ENCODE data around the gene LMNTD2.

LMNTD2 gene

DNA sequence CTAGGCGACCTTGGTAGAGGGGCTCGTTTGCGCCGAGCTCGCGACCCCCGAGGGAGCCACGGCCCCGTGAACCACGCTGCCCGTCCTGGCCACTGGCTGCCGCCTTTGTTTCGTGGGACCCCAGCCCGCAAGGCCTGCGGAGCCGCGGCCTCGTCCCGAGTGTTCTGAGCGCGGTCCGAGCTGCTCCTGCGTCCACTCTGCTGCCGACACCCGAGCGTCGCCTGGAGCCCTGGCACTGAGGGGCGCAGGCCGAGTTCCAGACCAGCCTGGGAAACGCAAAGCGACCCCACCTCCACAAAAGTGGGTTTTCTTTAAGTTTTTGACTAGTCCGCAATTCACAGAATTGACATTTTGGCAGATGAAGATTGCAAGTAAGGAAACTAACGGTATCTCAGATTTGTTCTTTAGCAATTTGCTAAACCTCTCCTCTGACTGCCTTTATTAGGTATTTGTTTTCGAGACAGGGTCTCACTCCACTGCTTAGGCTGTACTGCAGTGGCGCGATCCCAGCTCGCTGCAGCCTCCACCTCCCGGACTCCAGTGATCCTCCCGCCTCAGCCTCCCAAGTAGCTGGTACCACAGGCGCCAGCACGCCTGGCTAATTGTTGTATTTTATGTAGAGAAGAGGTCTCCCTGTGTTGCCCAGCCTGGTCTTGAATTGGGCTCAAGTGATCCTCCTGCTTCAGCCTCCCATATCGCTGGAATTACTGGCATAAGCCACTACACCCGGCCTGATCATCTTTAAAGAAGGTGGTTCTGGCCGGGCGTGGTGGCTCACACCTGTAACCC is 52.6 kb downstream of the LMNTD2 start:
- peaks cover 26% of the 10 kb centered on the region for H3K4me1 ChIP-seq (ENCODE audit: insufficient read depth, low read length)
- no peaks in the 10 kb centered on the region for H3K27me3 ChIP-seq (ENCODE audit: control insufficient read depth in 1 of 2, insufficient read depth in 2 of 2, low read length in 2 of 2)
- peak overlapping the region; percentile 49 for H3K9ac ChIP-seq (ENCODE audit: low read length)
- no peaks in the 10 kb centered on the region for H3K36me3 ChIP-seq (ENCODE audit: insufficient read depth, low read length)
- H3K4me3 ChIP-seq (ENCODE audit: low read depth in 1 of 2, low read length in 2 of 2), result peak overlapping the region; percentile 25 to 53
- peak overlapping the region; percentile 76 for H3K27ac ChIP-seq (ENCODE audit: low read depth, low read length)
- no peaks in the 10 kb centered on the region for H3K9me3 ChIP-seq (ENCODE audit: low read length)

DNA sequence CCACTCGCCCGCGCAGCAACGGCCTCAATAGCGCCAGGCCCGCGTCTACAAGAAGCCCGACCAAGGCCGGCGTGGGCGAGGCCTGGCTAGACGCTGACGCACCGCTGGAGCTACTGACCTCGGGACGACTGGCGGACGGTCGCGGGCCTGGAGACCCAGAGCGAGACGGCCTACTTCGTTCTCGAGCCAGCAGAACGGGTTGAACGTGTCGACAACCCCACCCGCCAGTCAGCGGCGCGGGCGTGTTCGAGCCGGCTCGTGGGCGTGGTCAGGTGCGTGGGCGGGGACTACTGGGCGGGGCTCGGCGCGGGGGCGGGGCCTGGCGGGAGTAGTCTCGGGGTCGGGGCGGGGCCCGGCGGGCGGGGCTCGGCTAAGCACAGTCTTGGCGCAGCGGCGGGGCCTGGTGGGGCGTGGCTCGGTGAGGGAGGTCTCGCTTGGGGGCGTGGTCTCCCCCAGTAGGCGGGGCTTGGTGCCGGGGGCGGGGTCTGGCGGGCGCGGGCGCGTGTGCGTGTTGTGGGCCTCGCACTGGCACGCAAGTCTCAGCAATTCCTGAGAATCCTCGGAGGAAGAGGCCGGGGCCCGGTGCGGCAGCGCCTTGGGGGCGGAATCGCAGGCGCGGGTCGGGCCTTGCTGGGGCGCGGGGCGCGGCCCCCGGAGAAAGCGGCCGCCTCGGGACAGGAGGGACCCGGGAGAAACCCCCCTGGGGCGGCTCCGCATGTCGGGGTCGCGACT is 53.4 kb downstream of the LMNTD2 start, which contains the start of gene RNH1:
Gene RNH1 (minus strand): TSS at position 248 of the 732 bp plus-strand sequence. CDS start 5,080 bp downstream, outside the sequence.
- H3K27me3 ChIP-seq (ENCODE audit: control insufficient read depth in 1 of 2, insufficient read depth in 2 of 2, low read length in 2 of 2), result no peaks in the 10 kb centered on the region

DNA sequence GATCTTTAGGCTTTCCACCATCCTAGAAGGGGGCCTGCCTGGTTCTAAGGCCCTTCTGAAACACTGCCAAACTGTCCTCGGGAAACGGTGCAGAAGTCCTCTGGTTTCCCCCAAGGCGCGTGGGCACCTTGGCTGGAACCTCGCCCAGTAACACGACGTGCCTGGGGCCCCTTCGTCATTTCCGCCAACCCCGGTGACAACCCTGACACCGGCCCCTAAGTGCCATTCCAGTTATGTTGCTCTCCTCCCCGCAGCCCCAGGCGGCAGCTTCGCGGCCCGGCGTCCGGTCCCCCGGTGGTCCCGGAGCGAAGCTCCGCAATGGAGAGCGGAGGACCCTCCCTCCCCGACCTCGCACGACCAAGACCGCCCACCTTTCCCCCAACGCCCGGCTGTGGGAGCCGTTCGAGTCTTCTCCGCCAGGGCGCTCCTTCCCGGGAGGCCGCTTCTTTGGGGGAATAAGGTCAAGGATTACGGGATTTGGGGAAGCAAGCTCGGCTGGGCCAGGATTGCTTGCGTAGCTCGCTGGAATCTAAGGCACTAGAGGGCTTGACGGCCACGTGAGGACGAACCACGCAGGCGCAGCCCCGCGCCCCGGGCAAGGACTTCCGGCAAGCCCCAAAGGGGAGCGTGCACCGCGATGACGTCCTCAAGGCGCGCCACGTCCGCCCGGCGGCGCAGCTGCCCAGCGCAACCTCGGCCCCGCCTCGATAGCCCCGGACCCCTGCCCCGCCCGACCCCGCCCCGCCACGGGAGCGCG is 54.1 kb downstream of the LMNTD2 start:
- H3K9me3 ChIP-seq (ENCODE audit: low read length), result no peaks in the 10 kb centered on the region
- peak overlapping the region; percentile 100 for H3K27ac ChIP-seq (ENCODE audit: low read depth, low read length)
- H3K4me3 ChIP-seq (ENCODE audit: low read depth in 1 of 2, low read length in 2 of 2), result peak overlapping the region; percentile 86 to 96
- peak overlapping the region; percentile 84 for H3K9ac ChIP-seq (ENCODE audit: low read length)
- peaks cover 26% of the 10 kb centered on the region for H3K4me1 ChIP-seq (ENCODE audit: insufficient read depth, low read length)
- H3K36me3 ChIP-seq (ENCODE audit: insufficient read depth, low read length), result peaks cover 1% of the 10 kb centered on the region
- no peaks in the 10 kb centered on the region for H3K27me3 ChIP-seq (ENCODE audit: control insufficient read depth in 1 of 2, insufficient read depth in 2 of 2, low read length in 2 of 2)

More for the DNA sequence above, 53.4 kb downstream of the LMNTD2 start, which contains the start of gene RNH1:
- Histone ChIP-seq H3K4me3 (ENCODE audit: low read depth in 1 of 2, low read length in 2 of 2) (peak within 1 kb of the TSS; percentile 86 to 96), H3K27ac (ENCODE audit: low read depth, low read length) (peak within 1 kb of the TSS; percentile 100), H3K9me3 (ENCODE audit: low read length) (no peaks in the 10 kb centered on the region), H3K4me1 (ENCODE audit: insufficient read depth, low read length) (peaks cover 26% of the 10 kb centered on the region), H3K36me3 (ENCODE audit: insufficient read depth, low read length) (no peaks in the 10 kb centered on the region), H3K9ac (ENCODE audit: low read length) (peak within 1 kb of the TSS; percentile 84)

DNA sequence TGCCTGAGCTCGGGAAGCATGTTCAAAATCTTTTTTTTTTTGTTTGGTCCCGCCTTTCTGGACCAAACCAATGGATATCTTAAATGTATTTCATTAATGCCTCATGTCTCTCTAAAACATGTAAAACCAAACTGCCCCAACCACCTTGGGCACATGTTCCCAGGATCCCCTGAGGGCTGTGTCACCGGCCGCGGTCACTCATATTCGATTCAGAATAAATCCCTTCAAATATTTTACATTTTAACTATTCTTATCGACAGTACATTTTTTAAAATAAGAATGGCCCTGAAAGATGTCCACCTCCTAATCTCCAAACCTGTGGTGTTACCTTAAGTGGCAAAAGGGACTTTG is 55.6 kb downstream of the LMNTD2 start:
- peak overlapping the region; percentile 70 for H3K27ac ChIP-seq (ENCODE audit: low read depth, low read length)
- peaks cover 26% of the 10 kb centered on the region for H3K4me1 ChIP-seq (ENCODE audit: insufficient read depth, low read length)
- peaks cover 16% of the 10 kb centered on the region for H3K36me3 ChIP-seq (ENCODE audit: insufficient read depth, low read length)
- H3K4me3 ChIP-seq (ENCODE audit: low read depth in 1 of 2, low read length in 2 of 2), result peak overlapping the region; percentile 69 to 96
- H3K27me3 ChIP-seq (ENCODE audit: control insufficient read depth in 1 of 2, insufficient read depth in 2 of 2, low read length in 2 of 2), result no peaks in the 10 kb centered on the region
- no peak overlapping the region for H3K9ac ChIP-seq (ENCODE audit: low read length)
- no peaks in the 10 kb centered on the region for H3K9me3 ChIP-seq (ENCODE audit: low read length)

Measured in muscle layer of colon (tissue), 2 donors.